C4-2B (cell line): ENCODE measurements around the gene SLC7A9.

Experiments
- CTCF ChIP-seq: fragments of 450-650 bp; conservative IDR thresholded peaks from 2 replicates; pipeline ENCODE4 v1.5.1; 2017; ENCODE audit warnings: mild to moderate bottlenecking
- ZFX ChIP-seq: fragments of 450-650 bp; IDR thresholded peaks from 2 replicates; pipeline ENCODE4 v1.6.1; 2017

GRCh38 chr19:32876236-32876918 is 6.8 kb upstream of the SLC7A9 start:
- TF ChIP-seq CTCF (no peak), ZFX (no peak)
